HG03280 (cell line): ENCODE results near the gene PCLAF.
"Not testable (repeated sequence)": the region's sequence is repeated elsewhere in the genome, so short reads cannot be mapped to it uniquely, and the experiment has no call there.

Experiments
- ATAC-seq: cut with Tn5 transposase; IDR thresholded peaks from one replicate; pipeline ENCODE4 v1.9.1; 2021; ENCODE audit warnings: mild to moderate bottlenecking, moderate library complexity; ENCODE audit not compliant: unreplicated experiment

Gene PCLAF

GRCh38 chr15:64326458-64326857 lies 54.8 kb downstream of the PCLAF start:
- not testable (repeated sequence) for ATAC-seq

GRCh38 chr15:64324165-64324877 lies 56.9 kb downstream of the PCLAF start:
- no peak for ATAC-seq

GRCh38 chr15:64315216-64315615 lies 66.0 kb downstream of the PCLAF start:
- ATAC-seq = no peak

- ATAC-seq = no peak
Measured at GRCh38 chr15:64314456-64314855, 66.8 kb downstream of the PCLAF start.
